Endothelial cell of umbilical vein (primary cell): ENCODE data around the gene CNTNAP2. TPM values are rescaled to one million over a fixed set of nuclear protein-coding genes. Genes with fewer than 3 reads are reported as not detected.

Experiments
- BruUV-seq: library from RNA; stranded (reverse); fragments of 400-500 nt; replicated peaks from 2 replicates; lab custom pipeline; 2021; lab: Mats Ljungman, UMichigan
- CTCF ChIA-PET: fragments of 300-600, 350-600 bp; sonication (Branson Sonifier 250); formaldehyde crosslinking; loops from one replicate; lab custom pipeline; 2021; ENCODE audit warnings: antibody characterized with exemption, inconsistent platforms; lab: Charles Lee
- POLR2A ChIA-PET: fragments of 300-600, 350-600 bp; sonication (Branson Sonifier 250); formaldehyde crosslinking; loops from one replicate; lab custom pipeline; 2021; ENCODE audit warnings: antibody characterized with exemption, inconsistent platforms; lab: Charles Lee
- DNase-seq: peaks from one replicate; pipeline ENCODE4 v3.0.0-alpha.2; 2011; ENCODE audit warnings: low read depth, low spot score
- FAIRE-seq: peaks from 2 replicates; lab custom pipeline; 2011; peaks lifted over from hg19 to GRCh38; lab: Jason Lieb, UNC
- H2AFZ ChIP-seq: 2 replicates; pipeline ENCODE4 v1.6.0; 2012; ENCODE audit warnings: low read depth, low read length, control low read depth, inconsistent platforms
- H3K27ac ChIP-seq: 2 replicates; pipeline ENCODE4 v1.5.1; 2011; ENCODE audit warnings: low read depth, mild to moderate bottlenecking, control low read depth, low read length, moderate library complexity; ENCODE audit not compliant: insufficient read depth
- H3K27me3 ChIP-seq, 2 experiments: 2 replicates each; pipeline versions ENCODE4 v1.6.0 to v1.6.1; 2011; ENCODE audit warnings: low read length in 2 of 2, mixed read lengths in 1 of 2; ENCODE audit not compliant: control insufficient read depth in 2 of 2, insufficient read depth in 2 of 2
- H3K36me3 ChIP-seq, 2 experiments: 2 replicates in 1 of 2; 3 replicates in 1 of 2; pipeline ENCODE4 v1.5.1; 2011; ENCODE audit warnings: low read length in 2 of 2, mild to moderate bottlenecking in 1 of 2, moderate library complexity in 1 of 2; ENCODE audit not compliant: control insufficient read depth in 2 of 2, insufficient read depth in 2 of 2; ENCODE audit errors: extremely low read depth in 1 of 2
- H3K4me1 ChIP-seq: 3 replicates; pipeline ENCODE4 v1.5.1; 2011; ENCODE audit warnings: mild to moderate bottlenecking, low read length; ENCODE audit not compliant: control insufficient read depth, insufficient read depth; ENCODE audit errors: extremely low read depth
- H3K4me2 ChIP-seq: 2 replicates; pipeline ENCODE4 v1.6.1; 2011; ENCODE audit warnings: low read length, control low read depth, mixed read lengths; ENCODE audit not compliant: insufficient read depth
- H3K4me3 ChIP-seq, 3 experiments: fragments of 200-600 bp in 1 of 3; sonication (generic), shearing (Covaris generic) in 1 of 3; replicated peaks in 1 of 3; 2 replicates each; pipeline ENCODE4 v1.5.1; 2011 to 2016; ENCODE audit warnings: control low read depth in 3 of 3, low read length in 3 of 3, mild to moderate bottlenecking in 2 of 3, inconsistent platforms in 1 of 3, low read depth in 1 of 3, moderate library complexity in 1 of 3; ENCODE audit not compliant: insufficient read depth in 1 of 3
- H3K79me2 ChIP-seq: 2 replicates; pipeline ENCODE4 v1.6.0; 2012; ENCODE audit warnings: low read length, inconsistent platforms; ENCODE audit not compliant: control insufficient read depth, insufficient read depth
- H3K9ac ChIP-seq: replicated peaks from 2 replicates; pipeline ENCODE3; 2011; ENCODE audit warnings: low read length, control low read depth; ENCODE audit not compliant: insufficient read depth; ENCODE audit errors: extremely low read depth
- H3K9me1 ChIP-seq: replicated peaks from 3 replicates; pipeline ENCODE4 v1.6.0; 2011; ENCODE audit warnings: mild to moderate bottlenecking, low read length; ENCODE audit not compliant: control insufficient read depth, insufficient read depth; ENCODE audit errors: extremely low read depth
- H3K9me3 ChIP-seq: replicated peaks from 2 replicates; pipeline ENCODE4 v1.5.1; 2012; ENCODE audit warnings: low read length, inconsistent platforms; ENCODE audit not compliant: control insufficient read depth, insufficient read depth
- H4K20me1 ChIP-seq: replicated peaks from 2 replicates; pipeline ENCODE3; 2011; ENCODE audit warnings: mild to moderate bottlenecking, low read length; ENCODE audit not compliant: control insufficient read depth, insufficient read depth; ENCODE audit errors: extremely low read depth
- EZH2 ChIP-seq: IDR thresholded peaks from 2 replicates; pipeline ENCODE4 v1.6.1; 2012; ENCODE audit warnings: borderline replicate concordance, low read depth, mild to moderate bottlenecking, moderate library complexity, low read length, inconsistent platforms; ENCODE audit not compliant: severe bottlenecking
- FOS ChIP-seq: IDR thresholded peaks from 2 replicates; pipeline ENCODE4 v1.6.1; 2011; ENCODE audit warnings: mild to moderate bottlenecking, low read length, moderate library complexity, borderline replicate concordance; ENCODE audit not compliant: insufficient read depth
- GATA2 ChIP-seq: IDR thresholded peaks from 2 replicates; pipeline ENCODE4 v1.7.0; 2011; ENCODE audit warnings: low read depth, mild to moderate bottlenecking, moderate library complexity, mixed read lengths, low read length; ENCODE audit not compliant: insufficient read length, insufficient read depth
- JUN ChIP-seq: IDR thresholded peaks from 2 replicates; pipeline ENCODE4 v1.6.1; 2011; ENCODE audit warnings: borderline replicate concordance, low read depth; ENCODE audit not compliant: insufficient read length, insufficient read depth
- MYC ChIP-seq: IDR thresholded peaks from one replicate; pipeline ENCODE4 v1.6.1; 2011; ENCODE audit warnings: mild to moderate bottlenecking, low read depth, low read length
- POLR2A ChIP-seq: IDR thresholded peaks from 2 replicates; pipeline ENCODE4 v1.6.1; 2012; ENCODE audit warnings: low read depth, mild to moderate bottlenecking, control low read depth, low read length
- POLR2AphosphoS5 ChIP-seq: IDR thresholded peaks from 2 replicates; pipeline ENCODE4 v1.6.1; 2012; ENCODE audit warnings: low read depth, mild to moderate bottlenecking, control low read depth, low read length, moderate library complexity; ENCODE audit not compliant: insufficient read depth
- dilution Hi-C: fragments of 300-500 bp; cut with MboI; formaldehyde crosslinking; loops from one replicate; pipeline ENCODE4 v1.15.0; 2019; ENCODE audit warnings: low sequenced_read_pairs; ENCODE audit not compliant: extremely low pct_ligation_motif_present
- intact Hi-C: fragments of 100-400 bp; cut with micrococcal nuclease; formaldehyde crosslinking; loops from one replicate; pipeline ENCODE4 v1.10.0; 2022
- polyA plus RNA-seq, 4 experiments: library from polyadenylated mRNA; depleted of rRNA in 3 of 4; stranded (reverse) in 3 of 4; unstranded in 1 of 4; fragments of >200 nt; gene quantifications; 2 replicates each; pipeline versions ENCODE4 v1.2.1 to v1.2.3, GENCODE V29; 2011 to 2012; ENCODE audit warnings: missing spikeins in 1 of 4
- total RNA-seq: library from RNA; stranded (reverse); gene quantifications from 2 replicates; pipeline ENCODE4 v1.2.3, GENCODE V29; 2021
- TF ChIP-seq, protein P1 (sequence below), 2 donors: IDR thresholded peaks; 1 replicate in 1 of 2; 2 replicates in 1 of 2; pipeline ENCODE4 v1.5.1; 2011; ENCODE audit warnings: low read length in 2 of 2, mild to moderate bottlenecking in 2 of 2, moderate library complexity in 2 of 2, control low read depth in 1 of 2, inconsistent platforms in 1 of 2, low read depth in 1 of 2; ENCODE audit not compliant: insufficient read depth in 1 of 2; ENCODE audit errors: extremely low read depth in 1 of 2
- TF ChIP-seq, protein P2 (sequence below): IDR thresholded peaks from 2 replicates; pipeline ENCODE4 v1.6.1; 2011; ENCODE audit not compliant: insufficient read depth, insufficient read length

Gene CNTNAP2
- total and polyA plus RNA-seq, 2 donors (not counting 3 experiments of a cell fraction or from before 2014, with no cell fraction given), result not detected

DNA sequence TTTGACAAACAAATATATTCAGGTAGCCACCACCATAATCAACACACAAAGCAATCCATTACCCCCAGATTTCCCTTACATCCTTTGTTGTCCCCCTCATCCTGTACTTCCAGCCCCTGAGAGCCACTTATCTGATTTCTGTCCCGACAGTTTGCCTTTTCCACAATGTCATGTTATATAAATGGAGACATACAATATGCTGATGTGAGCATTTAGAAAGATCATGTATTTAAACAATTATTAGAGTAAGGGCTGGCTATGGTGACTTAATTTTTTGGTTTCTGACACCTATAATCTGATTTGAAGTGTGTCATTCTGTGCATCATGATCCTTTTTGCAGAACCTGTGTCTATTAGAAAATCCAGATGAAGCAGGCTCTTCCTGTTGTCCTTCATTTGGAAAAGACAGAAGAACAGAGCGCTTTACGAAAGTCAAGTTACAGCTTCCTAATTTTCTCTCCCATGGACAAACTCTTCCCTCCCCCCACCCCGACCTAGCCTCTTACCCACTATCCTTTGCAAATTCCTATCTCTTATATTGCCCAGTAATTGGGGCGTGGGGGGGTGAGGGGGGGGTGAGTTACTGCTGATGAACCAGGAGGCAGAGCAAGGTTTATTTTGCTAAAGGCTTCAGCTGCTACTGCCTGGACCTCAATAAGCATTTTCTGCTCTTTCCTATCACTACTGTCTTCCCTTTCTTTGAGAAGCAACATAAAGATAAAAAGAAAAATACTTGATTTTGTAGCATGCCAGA, 2221.6 kb downstream of the CNTNAP2 start:
- H3K9me3 ChIP-seq, result no peaks in the 10 kb centered on the region
- H3K9ac ChIP-seq, result no peak overlapping the region
- ChIA-PET POLR2A (no interaction called here), CTCF (no interaction called here)
- no peaks in the 10 kb centered on the region for H3K79me2 ChIP-seq
- H2AFZ ChIP-seq, result no peak overlapping the region
- dilution Hi-C loops, result no loop called here
- intact Hi-C loops, result no loop called here
- no peaks in the 10 kb centered on the region for H3K4me1 ChIP-seq
- DNase-seq (no peak), FAIRE-seq (no peak)
- H3K36me3 ChIP-seq, result no peaks in the 10 kb centered on the region
- H3K9me1 ChIP-seq, result no peaks in the 10 kb centered on the region
- no TSS peak for BruUV-seq
- TF ChIP-seq EZH2 (no peak), FOS (no peak), POLR2A (no peak), MYC (no peak), GATA2 (no peak), POLR2AphosphoS5 (no peak), JUN (no peak)
- TF ChIP-seq, protein P1, sequence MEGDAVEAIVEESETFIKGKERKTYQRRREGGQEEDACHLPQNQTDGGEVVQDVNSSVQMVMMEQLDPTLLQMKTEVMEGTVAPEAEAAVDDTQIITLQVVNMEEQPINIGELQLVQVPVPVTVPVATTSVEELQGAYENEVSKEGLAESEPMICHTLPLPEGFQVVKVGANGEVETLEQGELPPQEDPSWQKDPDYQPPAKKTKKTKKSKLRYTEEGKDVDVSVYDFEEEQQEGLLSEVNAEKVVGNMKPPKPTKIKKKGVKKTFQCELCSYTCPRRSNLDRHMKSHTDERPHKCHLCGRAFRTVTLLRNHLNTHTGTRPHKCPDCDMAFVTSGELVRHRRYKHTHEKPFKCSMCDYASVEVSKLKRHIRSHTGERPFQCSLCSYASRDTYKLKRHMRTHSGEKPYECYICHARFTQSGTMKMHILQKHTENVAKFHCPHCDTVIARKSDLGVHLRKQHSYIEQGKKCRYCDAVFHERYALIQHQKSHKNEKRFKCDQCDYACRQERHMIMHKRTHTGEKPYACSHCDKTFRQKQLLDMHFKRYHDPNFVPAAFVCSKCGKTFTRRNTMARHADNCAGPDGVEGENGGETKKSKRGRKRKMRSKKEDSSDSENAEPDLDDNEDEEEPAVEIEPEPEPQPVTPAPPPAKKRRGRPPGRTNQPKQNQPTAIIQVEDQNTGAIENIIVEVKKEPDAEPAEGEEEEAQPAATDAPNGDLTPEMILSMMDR (IDR thresholded peaks at IDR 0.05; ENCODE audit: extremely low read depth in 1 of 2, insufficient read depth in 1 of 2, low read depth in 1 of 2, low read length in 2 of 2), result no peak
- TF ChIP-seq, protein P2, sequence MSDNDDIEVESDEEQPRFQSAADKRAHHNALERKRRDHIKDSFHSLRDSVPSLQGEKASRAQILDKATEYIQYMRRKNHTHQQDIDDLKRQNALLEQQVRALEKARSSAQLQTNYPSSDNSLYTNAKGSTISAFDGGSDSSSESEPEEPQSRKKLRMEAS, result no peak
- no peak overlapping the region for H3K27ac ChIP-seq
- no peak overlapping the region for H3K4me2 ChIP-seq
- no peak overlapping the region for H3K4me3 ChIP-seq
- no peaks in the 10 kb centered on the region for H3K27me3 ChIP-seq
- no peaks in the 10 kb centered on the region for H4K20me1 ChIP-seq
